ENCODE measurements around the gene COL19A1.
"Not testable (repeated sequence)": the region's sequence is repeated elsewhere in the genome, so short reads cannot be mapped to it uniquely, and the experiment has no call there.

Gene COL19A1

DNA sequence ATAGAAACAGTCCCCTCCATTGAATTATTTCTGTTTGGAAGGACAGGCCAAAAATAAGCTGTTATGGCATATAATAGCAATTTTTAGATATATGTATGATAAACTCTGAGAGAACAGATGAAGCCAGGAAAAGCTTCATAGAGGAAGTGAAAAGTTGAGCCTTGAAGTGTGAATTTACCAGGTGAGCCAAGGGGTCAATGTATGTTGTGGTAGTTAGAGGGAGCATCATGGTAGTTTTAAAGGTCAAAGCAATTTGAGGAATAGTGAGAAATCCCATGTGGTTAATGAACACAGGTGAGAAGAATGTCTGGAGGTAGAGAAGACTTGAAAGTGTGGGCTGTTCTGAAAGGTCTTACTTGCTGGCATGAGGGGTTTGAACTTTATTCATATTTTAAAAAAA is 47.0 kb downstream of the COL19A1 start:
- no peak for DNase-seq

DNA sequence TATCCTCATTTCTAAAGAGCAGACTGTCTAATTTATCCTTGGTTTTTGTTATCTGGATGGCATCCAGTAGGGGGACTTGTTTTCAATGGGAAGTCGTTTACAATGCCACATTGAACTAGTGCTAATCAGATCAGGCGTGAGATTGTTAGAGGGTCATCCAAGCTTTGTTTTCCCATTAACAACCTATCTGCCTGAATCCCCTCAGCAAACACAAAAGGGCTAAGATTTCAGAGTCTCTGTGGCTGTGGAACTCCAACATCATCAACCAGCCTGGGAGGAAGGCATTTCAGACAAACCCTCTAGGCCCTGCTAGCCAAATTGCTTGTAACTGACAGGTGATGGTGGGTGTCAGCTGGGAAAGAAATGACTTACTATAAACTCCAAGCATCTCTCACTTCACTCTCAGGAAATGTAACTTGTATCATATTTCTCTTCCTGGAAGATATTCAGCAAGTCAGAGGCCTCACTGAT is 47.7 kb downstream of the COL19A1 start:
- DNase-seq: peak; percentile 49

DNA sequence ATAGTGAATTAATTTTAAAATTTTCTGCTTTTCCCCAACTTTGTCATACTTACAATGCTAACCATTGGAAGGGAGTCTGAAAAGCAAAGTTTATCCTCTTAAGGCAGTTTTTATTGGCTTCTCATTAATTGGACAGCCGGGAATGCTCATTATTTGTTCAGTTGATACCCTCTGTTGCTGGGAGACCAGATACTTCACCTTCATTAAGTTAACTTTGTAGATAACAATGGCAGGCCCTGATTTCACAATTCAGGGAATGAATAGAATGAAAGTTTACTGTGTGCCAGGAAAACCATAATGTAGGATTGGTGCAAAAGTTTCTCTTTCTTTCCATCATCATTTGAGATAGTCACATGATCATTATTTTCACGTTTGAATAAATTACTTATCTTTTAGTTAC is 49.0 kb downstream of the COL19A1 start:
- DNase-seq: no peak

DNA sequence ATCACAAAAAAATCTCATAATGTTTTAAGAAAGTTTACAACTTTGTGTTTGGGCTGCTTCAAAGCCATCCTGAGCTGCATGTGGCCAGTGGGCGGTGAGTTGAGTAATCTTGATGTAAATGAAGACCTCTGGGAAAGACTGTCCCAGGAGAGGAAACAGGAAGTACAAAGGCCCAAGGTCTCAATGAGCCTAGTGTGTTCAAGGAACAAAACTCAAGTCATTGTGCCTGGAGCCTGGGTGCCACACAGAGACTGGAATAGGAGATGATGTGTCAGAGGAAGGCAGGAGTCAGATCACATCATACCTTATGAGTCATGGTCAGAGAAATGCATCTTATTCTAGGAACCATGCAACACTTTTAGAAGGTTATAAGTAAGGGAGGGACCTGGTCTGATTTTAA is 51.5 kb downstream of the COL19A1 start:
- DNase-seq: no peak

DNA sequence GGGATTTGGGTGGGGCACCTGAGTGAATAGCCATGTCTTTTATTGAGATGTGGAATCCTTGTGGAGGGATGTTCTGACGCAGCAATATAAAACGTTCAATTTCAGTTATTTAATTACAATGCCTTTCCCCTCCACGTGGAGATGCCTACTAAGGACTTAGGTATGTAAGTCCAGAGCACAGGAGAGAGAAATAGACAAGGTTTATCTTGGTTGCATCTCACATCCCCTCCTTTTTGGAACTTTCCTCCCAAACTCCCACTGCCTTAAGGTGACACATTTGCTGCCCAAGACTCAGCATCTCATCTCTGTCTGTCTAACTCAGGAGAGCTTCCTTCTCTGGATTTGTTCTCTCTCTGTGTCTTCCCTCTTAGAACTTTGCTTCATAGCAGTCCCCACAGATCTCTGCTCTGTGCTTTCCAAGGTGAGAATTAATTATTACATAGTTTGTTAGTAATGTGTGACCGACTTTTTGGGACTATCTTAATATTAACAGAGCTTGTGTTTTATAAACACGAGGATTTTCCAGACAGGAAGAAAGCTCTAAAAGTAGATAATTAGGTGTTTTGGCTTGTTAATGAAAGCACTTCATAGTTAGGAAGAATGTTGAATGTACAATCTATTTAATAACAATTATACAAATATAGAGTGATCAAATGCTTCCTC is 52.6 kb downstream of the COL19A1 start:
- no peak for DNase-seq

DNA sequence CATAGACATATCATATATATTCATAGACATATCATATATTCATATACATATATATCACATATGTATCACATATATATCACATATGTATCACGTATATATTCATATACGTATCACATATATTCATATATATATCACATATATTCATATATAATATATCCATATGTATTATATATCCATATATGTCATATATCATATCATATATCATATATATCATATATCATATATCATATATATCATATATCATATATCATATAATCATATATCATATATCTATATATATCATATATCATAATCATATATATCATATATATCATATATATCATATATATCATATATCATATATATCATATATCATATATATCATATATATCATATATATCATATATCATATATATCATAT is 54.7 kb downstream of the COL19A1 start:
- not testable (repeated sequence) for DNase-seq

DNA sequence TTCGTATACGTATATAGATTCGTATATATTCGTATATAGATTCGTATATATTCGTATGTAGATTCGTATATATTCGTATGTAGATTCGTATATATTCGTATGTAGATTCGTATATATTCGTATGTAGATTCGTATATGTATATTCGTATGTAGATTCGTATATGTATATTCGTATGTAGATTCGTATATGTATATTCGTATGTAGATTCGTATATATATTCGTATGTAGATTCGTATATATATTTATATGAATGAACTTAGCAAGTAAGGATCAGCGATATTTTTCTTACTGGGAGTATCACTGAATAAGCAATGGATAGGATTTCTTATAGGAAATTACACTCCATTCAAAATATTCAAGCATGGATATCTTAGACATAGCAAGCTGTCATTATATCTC is 55.3 kb downstream of the COL19A1 start:
- DNase-seq: not testable (repeated sequence)

DNA sequence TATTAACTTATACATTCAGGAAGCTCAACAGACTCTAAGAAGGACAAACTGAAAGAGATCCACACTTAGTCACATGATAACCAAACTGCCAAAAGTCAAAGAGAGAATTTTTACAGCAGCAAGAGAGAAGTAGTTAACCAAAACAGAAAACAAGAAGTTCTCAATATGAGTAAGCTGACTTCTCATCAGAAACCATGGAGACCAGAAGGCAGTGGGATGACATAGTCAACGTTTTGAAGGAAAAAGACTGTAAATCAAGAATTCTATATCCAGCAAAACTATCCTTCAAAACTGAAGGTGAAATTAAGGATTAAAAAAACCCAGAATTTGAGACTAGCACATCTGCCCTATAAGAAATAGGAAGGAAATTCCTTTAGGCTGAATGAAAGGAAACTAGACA is 60.4 kb downstream of the COL19A1 start:
- no peak for DNase-seq

DNA sequence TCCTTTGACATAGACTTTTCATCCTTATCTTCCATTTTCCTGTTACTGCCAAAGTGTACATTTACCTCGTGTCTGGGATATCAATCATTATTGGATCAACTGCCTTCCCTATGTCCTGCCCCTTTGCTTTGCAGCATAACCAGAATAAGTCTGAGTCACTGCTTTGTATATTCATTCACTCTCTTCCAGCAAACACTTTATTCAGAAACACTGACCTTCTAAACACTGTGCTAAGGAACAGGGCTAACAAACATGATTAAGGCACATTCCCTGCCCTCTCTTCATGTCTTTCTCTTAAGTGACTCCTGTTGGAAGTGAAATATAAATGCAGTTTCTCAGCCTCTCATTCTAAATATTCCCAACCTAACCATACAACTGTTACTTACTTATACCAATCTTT is 66.9 kb downstream of the COL19A1 start:
- no peak for DNase-seq

DNA sequence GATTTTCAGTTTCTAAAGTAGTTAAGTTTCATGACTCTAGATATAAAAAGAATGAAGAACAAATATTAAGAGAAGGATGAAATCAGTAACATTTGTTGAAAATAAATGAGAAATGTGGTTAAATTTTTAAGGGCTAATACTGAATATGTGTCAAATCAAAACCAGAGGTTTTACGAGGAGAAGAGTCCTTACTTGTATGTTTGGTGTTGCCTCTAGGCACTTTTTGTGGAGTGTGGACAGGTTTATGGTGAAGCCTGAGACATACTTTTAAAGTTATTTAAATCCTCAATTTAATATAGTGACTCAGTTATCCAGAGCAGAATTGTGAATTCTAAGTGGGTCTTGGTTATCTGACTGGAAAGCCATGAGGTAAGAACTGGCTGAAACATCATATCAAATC is 68.7 kb downstream of the COL19A1 start:
- no peak for DNase-seq

DNA sequence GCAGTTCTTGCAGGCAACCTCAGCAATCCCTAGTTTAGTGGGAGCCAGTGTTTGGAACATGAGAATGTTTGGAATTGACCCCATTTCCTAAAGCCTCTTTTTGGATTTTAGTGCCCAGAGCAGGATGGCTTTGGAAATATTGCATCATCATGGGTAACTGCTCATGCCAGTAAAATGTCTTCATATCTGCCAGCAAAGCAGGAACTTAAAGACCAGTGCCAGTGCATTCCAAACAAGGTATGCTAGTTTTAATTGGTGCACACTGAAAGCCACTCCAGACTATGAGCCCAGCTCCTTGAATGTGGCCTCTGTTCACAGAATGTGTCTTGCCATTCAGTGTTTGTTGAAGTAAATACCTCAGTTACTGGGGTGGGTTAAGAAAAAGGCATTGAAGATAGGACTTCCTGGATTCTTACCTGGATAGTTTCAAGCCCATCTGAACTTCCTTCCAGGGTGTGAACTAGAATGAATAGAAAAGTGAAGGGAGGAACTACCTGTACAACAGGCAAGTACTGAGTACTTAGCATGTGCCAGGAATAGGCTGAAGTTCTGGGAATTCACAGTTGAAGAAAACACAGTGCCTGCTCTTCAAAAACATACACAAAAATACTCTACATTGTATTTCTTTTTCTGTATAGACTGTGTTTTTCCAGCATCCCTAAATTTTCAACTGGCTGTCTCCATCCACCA is 70.5 kb downstream of the COL19A1 start:
- no peak for DNase-seq

DNA sequence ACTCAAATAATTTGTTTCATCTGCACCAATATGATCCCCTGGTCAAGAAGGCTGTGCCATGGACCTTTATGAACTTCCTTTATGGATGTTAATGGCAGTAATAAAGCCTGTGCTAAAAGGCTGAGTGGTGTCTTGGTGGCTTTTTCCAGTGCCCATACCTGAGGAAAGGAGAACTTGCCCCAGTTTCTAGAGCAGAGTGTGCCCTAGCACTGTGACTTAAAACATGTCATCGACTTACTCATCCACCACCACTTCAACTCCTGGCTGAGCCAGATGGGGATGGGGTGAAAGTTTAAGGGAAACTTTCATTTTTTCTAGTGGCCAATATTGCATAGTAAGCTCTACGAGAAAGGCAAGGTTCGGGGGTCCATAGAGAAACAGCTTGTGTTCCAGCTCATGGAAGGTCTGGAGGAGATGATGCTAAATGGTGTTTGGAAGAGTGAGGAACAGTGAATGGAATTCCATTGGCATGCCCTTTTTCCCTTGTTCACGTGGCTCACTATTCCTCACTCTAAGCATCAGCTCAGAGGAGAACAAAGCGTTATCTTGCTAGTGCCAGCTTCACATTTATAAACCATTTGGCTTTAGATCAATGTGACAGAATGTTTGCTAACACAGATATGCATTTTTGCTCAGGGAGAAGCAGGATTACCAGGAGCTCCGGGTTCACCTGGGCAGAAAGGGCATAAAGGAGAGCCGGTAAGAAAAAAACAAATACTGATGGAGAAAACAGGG is 71.2 kb downstream of the COL19A1 start:
- DNase-seq: no peak

DNA sequence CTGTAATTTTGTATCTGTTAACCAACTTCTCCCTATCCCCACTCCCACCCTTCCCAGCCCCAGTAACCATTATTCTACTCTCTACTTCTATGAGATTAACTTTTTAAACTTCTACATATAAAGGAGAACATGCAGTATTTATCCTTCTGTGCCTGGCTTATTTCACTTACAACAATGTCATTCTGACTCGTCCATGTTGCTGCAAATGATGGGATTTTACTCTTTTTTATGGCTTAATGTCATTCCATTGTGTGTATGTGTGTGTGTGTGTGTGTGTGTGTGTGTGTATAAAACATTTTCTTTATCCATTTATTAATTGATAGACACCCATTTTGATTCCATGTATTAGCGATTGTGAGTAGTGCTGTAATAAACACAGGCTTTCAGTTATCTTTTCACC is 76.1 kb downstream of the COL19A1 start:
- no peak for DNase-seq

DNA sequence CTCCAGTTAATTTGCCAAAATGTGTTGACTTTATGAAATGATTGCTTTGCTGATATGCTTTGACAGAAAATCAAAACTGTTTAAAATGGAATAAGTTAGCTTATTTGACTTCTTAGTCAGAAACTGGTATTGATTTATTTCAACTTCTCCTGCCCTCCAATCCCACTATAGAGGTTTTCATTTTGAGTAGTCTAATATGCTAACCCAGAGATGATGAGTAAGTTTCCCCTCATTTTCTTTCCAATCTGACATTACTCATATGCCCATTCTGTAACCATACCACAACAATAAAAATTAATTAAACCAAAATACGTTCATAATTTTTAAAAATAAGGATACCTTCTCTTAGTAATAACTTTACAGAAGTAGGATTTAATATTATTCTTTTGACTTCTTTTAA is 78.8 kb downstream of the COL19A1 start:
- no peak for DNase-seq

DNA sequence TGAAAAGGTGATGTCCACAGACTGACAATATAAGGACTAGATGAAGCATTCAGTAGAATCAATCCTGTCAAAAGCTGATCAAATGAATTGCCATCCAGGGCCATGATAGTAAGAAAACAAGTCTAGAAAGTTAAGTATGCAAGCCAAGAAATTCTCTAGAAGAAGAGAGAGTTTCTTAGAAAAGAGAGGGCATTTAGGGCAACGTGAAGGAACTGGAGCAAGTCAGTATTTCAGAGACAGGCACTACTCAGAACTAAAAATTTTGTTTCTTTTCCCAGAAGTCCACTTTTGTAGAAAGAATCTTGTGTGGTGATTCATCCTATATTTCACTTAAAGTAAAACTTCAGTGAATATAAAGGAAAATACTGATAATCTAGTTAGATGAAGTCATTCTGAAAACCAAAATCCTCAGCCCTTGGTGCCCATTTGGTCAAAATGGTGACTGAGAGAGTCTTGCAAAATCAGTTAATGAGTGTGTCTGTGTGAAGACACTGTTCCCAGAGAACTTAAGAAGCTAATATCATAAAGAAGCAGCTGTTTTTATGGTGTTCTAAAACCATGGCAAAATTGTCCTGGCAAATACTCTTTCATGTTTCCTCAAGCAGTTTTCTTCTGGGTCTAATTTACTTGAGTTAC is 82.2 kb downstream of the COL19A1 start:
- no peak for DNase-seq

DNA sequence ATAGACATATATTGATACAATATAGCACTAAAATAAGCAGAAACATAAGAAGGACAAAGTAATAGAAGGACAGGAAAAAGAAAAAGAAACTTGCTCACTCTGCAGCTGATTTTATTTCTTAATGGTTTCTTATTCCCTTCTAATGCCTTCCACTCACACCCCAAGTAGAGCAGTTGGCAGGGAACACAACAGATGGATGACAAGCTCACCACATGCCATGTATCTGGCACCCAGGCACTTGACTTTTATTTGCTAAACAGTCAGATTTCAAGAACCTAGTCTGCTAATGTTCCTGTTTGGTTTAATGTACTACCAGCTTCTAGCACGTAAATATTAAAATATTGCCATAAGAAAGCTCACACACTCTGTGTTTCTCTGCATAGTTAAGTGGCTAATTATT is 87.1 kb downstream of the COL19A1 start:
- peak; percentile 97 for DNase-seq

DNA sequence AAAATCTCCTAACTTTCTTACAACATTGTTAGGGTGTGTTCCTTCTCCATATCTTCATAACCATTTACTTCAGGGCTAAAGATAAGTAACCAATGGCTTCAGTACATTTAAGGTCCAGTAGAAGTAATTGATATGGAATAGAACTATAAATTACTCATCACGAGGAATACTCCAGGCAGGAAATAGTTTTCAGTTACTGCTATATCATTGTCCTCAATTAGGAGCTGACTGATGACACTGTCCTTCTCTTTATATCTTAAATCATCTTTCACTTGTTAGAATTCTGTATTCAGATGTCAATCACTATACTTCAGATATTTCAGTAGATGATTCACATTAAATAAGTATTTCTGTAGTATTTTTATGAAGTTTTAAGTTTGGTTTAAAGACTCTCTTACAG is 88.4 kb downstream of the COL19A1 start:
- DNase-seq: no peak

DNA sequence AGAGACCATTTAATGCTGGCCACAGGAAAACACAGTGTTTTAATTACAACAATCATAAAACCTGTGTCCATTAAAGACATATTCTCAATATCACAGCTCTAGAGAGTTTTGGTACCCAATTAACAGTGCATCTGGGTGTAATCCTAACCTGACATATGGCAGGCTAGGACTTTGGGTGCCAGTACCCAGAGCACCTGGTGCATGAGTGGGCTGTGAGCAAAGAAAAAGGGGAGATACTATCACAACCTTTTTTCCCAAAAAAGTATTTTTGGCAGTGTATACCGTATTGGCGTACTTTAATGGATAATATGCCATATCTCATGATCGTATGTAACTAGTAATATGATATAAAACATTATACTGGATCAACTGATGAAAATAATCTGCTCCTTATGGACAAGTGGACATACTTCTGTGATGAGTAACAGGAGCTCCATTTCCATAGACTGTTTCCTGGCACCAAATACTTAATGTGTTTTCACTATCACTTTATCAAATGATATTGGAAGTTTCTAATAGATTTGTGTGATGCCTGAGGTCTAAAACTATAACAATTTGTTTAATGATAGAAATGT is 91.7 kb downstream of the COL19A1 start:
- DNase-seq: peak; percentile 82

DNA sequence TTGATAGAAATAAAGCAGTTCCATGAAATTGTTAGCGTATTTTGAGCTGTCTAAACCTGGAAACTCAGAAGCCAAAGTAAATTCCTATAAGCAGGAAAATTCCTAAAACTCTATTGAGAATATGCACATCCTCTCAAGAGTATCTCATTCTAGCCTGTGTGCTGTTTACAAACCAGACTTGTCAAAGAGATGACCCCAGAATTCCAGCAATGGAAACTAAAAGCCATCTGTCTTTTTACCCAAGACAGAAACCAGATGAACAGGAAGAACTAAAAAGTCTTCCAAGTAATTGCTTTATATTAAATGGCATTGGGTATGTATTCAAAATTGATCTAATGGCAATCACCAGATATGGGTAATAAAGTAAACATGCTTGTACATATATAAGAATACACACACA is 92.6 kb downstream of the COL19A1 start:
- DNase-seq: no peak

DNA sequence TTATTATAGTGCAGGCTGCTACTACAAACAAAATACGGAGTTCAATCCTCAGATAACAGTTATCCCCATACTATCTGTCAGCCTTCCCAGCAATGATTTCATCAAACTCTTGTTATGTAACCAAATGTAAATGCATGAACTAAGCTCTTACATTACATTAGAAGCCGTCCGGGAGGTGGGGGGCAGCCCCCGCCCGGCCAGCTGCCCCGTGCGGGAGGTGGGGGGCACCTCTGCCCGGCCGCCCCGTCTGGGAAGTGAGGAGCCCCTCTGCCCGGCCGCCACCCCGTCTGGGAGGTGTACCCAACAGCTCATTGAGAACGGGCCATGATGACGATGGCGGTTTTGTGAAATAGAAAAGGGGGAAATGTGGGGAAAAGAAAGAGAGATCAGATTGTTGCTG is 99.6 kb downstream of the COL19A1 start:
- not testable (repeated sequence) for DNase-seq

DNA sequence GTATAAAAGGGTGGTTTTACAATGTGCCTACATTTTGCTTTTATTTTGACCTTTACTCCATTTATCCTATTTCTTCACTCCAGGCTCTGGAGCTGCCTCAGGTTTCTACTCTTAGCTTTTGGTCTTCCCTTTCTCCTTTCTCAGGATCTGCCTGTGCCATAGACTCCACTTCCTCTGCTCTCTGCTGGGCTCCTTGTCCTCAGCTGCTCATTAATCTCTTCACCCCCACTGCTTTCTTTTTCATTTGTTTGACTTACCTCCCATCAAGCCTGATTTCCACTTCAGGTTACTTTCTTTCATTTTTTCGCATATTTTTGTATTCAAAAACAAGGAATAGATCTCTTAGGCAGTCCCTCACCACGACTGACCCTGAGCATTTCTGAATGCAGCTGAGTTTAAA is 106.8 kb downstream of the COL19A1 start:
- no peak for DNase-seq

DNA sequence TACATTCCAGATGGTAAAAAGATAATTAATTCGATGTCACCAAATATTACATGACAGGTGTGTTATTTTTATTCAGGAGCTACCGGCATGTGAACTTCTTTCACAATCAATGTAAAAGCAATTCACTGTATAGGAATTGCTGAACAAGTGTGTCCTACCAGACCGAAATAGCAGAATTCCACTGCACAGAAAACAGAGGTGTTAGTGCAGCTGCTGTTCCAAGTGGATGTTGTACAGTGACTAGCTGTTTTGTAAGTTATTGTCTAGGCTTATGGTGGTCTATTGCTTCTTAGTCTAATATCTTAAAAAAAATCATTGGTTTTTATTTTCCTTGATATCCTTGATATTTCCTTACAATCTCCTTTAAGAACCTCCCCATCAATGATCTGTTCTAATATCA is 107.4 kb downstream of the COL19A1 start:
- DNase-seq: no peak

DNA sequence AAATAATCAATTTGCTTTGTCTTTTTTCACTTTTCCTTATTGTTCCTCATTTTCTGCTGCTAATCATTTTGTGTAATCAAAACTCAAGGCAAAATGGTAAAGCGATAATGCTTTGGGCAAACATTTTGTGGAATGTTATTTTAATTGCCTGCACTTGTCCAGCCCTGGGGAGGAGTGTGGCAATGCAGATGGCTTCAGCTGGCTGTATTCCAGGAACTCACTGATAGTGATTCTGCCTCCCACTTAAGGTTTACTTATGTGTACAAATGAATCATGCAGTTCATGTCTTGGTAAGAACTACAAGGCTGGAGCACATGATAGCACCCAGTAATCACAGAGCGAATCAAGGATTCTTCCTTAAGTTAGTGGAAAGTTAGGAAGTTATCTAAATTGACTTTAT is 107.8 kb downstream of the COL19A1 start:
- peak; percentile 82 for DNase-seq

All from NCI-H524 treated with DMSO at 0.1 percent for 48 hours (cell line).